ENCODE measurements around the gene RAB12. TPM values are rescaled to one million over a fixed set of nuclear protein-coding genes. Genes with fewer than 3 reads are reported as not detected.

The RAB12 gene
- total RNA-seq, 4 donors from 2014 or later: 21.4 to 37.1 (median 28.4) TPM

GRCh38 chr18:8602040-8602439 lies 7.2 kb upstream of the RAB12 start:
- TF ChIP-seq POLR2A (IDR thresholded peaks at IDR 0.05): no peak
- no peak for TF ChIP-seq CTCF (IDR thresholded peaks at IDR 0.05)
- H3K4me3 ChIP-seq: no peak overlapping the region
- DNase-seq: no peak
- no peaks in the 10 kb centered on the region for H3K27me3 ChIP-seq
- H3K9me3 ChIP-seq: no peaks in the 10 kb centered on the region
- H3K27ac ChIP-seq: peak overlapping the region in 1 of 4 donors; percentile 3
- no peaks in the 10 kb centered on the region for H3K36me3 ChIP-seq
- no peaks in the 10 kb centered on the region for H3K4me1 ChIP-seq

- TF ChIP-seq POLR2A (IDR thresholded peaks at IDR 0.05) (no peak), CTCF (IDR thresholded peaks at IDR 0.05) (no peak)
- no peaks in the 10 kb centered on the region for H3K9me3 ChIP-seq
- no peaks in the 10 kb centered on the region for H3K4me1 ChIP-seq
These were observed 6.7 kb upstream of the RAB12 start for GRCh38 chr18:8602557-8602956.

GRCh38 chr18:8603663-8604520 lies 5.3 kb upstream of the RAB12 start:
- peak overlapping the region; percentile 20 to 40 (median 28) for H3K4me3 ChIP-seq
- H3K27ac ChIP-seq: peak overlapping the region in 2 of 4 donors; percentile 25 to 74
- no peaks in the 10 kb centered on the region for H3K4me1 ChIP-seq
- H3K27me3 ChIP-seq: no peaks in the 10 kb centered on the region
- H3K36me3 ChIP-seq: no peaks in the 10 kb centered on the region
- DNase-seq: no peak
- H3K9me3 ChIP-seq: no peaks in the 10 kb centered on the region
- no peak for TF ChIP-seq POLR2A (IDR thresholded peaks at IDR 0.05)

More at GRCh38 chr18:8602557-8602956, 6.7 kb upstream of the RAB12 start:
- no peaks in the 10 kb centered on the region for H3K36me3 ChIP-seq
- H3K27ac ChIP-seq: no peak overlapping the region
- no peaks in the 10 kb centered on the region for H3K27me3 ChIP-seq
- no peak overlapping the region for H3K4me3 ChIP-seq
- DNase-seq: no peak

- H3K27ac ChIP-seq: no peak overlapping the region
- TF ChIP-seq CTCF (IDR thresholded peaks at IDR 0.05) (no peak), POLR2A (IDR thresholded peaks at IDR 0.05) (no peak)
- DNase-seq: no peak
- H3K4me1 ChIP-seq: no peaks in the 10 kb centered on the region
- no peaks in the 10 kb centered on the region for H3K36me3 ChIP-seq
- no peaks in the 10 kb centered on the region for H3K27me3 ChIP-seq
- no peaks in the 10 kb centered on the region for H3K9me3 ChIP-seq
- H3K4me3 ChIP-seq: no peak overlapping the region
These were observed 3.3 kb upstream of the RAB12 start for GRCh38 chr18:8605974-8606373.

GRCh38 chr18:8607776-8608742 lies 1.2 kb upstream of the RAB12 start:
- H3K27ac ChIP-seq: peak overlapping the region; percentile 72 to 82 (median 74)
- H3K27me3 ChIP-seq: no peaks in the 10 kb centered on the region
- H3K36me3 ChIP-seq: no peaks in the 10 kb centered on the region
- TF ChIP-seq POLR2A (IDR thresholded peaks at IDR 0.05) (no peak), CTCF (IDR thresholded peaks at IDR 0.05) (no peak)
- H3K4me1 ChIP-seq: peaks cover 0 to 18% (median 8%) of the 10 kb centered on the region in 4 donors
- H3K4me3 ChIP-seq: peak overlapping the region; percentile 83 to 94 (median 86)
- H3K9me3 ChIP-seq: no peaks in the 10 kb centered on the region
- peak in 1 of 3 donors; percentile 52 for DNase-seq
